HG02763 (cell line): ENCODE data around the gene C1orf21.

ENCODE experiments used
- ATAC-seq: cut with Tn5 transposase; IDR thresholded peaks from one replicate; pipeline ENCODE4 v1.9.1; 2021; ENCODE audit warnings: mild to moderate bottlenecking, moderate library complexity; ENCODE audit not compliant: unreplicated experiment

C1orf21 gene

GRCh38 chr1:184622136-184622823 lies 235.5 kb downstream of the C1orf21 start:
- no peak for ATAC-seq

- no peak for ATAC-seq
Measured at GRCh38 chr1:184623404-184623803, 236.6 kb downstream of the C1orf21 start.

GRCh38 chr1:184624051-184624450 lies 237.2 kb downstream of the C1orf21 start:
- ATAC-seq = no peak

- no peak for ATAC-seq
Measured at GRCh38 chr1:184624626-184625025, 237.8 kb downstream of the C1orf21 start.

GRCh38 chr1:184625271-184625670 lies 238.4 kb downstream of the C1orf21 start:
- no peak for ATAC-seq

- no peak for ATAC-seq
Measured at GRCh38 chr1:184626076-184627006, 239.5 kb downstream of the C1orf21 start.

- no peak for ATAC-seq
Measured at GRCh38 chr1:184627007-184627341, 240.1 kb downstream of the C1orf21 start.

GRCh38 chr1:184629266-184629665 lies 242.4 kb downstream of the C1orf21 start:
- ATAC-seq = no peak

- no peak for ATAC-seq
Measured at GRCh38 chr1:184630679-184631060, 243.8 kb downstream of the C1orf21 start.

GRCh38 chr1:184632415-184633175 lies 245.8 kb downstream of the C1orf21 start:
- no peak for ATAC-seq

- no peak for ATAC-seq
Measured at GRCh38 chr1:184633785-184634184, 247.0 kb downstream of the C1orf21 start.

GRCh38 chr1:184634296-184634695 lies 247.5 kb downstream of the C1orf21 start:
- ATAC-seq = no peak

GRCh38 chr1:184635347-184635979 lies 248.6 kb downstream of the C1orf21 start:
- ATAC-seq = no peak

- ATAC-seq = no peak
Measured at GRCh38 chr1:184635980-184636431, 249.2 kb downstream of the C1orf21 start.

- no peak for ATAC-seq
Measured at GRCh38 chr1:184637664-184638240, 250.9 kb downstream of the C1orf21 start.

GRCh38 chr1:184639205-184639604 lies 252.4 kb downstream of the C1orf21 start:
- ATAC-seq = no peak

- ATAC-seq = no peak
Measured at GRCh38 chr1:184640505-184640904, 253.7 kb downstream of the C1orf21 start.

- no peak for ATAC-seq
Measured at GRCh38 chr1:184641894-184642293, 255.1 kb downstream of the C1orf21 start.

GRCh38 chr1:184643661-184644060 lies 256.8 kb downstream of the C1orf21 start:
- no peak for ATAC-seq

GRCh38 chr1:184644771-184645170 lies 257.9 kb downstream of the C1orf21 start:
- no peak for ATAC-seq
